Measurements from ENCODE around the gene RCE1.

DNA sequence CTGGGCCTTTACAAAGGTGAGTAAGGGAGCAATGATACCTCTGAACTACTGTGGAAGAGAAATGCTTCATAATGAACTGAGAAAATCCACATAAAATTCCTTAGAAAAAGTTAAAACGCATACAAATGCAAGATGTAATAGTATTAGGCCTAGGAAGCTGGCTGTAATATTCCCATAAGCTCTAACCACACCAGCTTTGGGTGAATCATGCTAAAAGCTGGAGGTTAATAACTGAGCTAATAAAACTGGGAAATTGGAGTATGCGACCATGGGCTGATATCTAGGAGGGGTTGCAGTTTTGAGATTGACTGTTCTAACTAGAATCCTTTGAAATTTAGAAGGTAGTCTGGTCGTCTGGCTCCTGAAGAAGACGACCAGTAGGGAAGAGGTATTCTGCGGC is 28.6 kb upstream of the RCE1 start:
- no peak for TF ChIP-seq EZH2 (IDR thresholded peaks at IDR 0.05; ENCODE audit: borderline replicate concordance, low read depth, low read length, severe bottlenecking)
- no peak for TF ChIP-seq POLR2AphosphoS5 (IDR thresholded peaks at IDR 0.05; ENCODE audit: insufficient read depth, low read depth, low read length)

Measured in endothelial cell of umbilical vein (primary cell).